ENCODE results near the gene RAB5B.
"Not testable (repeated sequence)": the region's sequence is repeated elsewhere in the genome, so short reads cannot be mapped to it uniquely, and the experiment has no call there.

RAB5B gene

GRCh38 chr12:55942055-55942454, 31.8 kb upstream of the RAB5B start:
- DNase-seq (ENCODE audit: low read depth in 2 of 2): no peak

GRCh38 chr12:55942577-55943136, 31.2 kb upstream of the RAB5B start:
- no peak for DNase-seq (ENCODE audit: low read depth in 2 of 2)

GRCh38 chr12:55946553-55946952, 27.3 kb upstream of the RAB5B start:
- DNase-seq (ENCODE audit: low read depth in 2 of 2): no peak

GRCh38 chr12:55955344-55955743, 18.5 kb upstream of the RAB5B start:
- DNase-seq (ENCODE audit: low read depth in 2 of 2): no peak

GRCh38 chr12:55955800-55956508, 17.9 kb upstream of the RAB5B start:
- DNase-seq (ENCODE audit: low read depth in 2 of 2): peak in 1 of 2 donors; percentile 42

- DNase-seq (ENCODE audit: low read depth in 2 of 2): no peak
These were observed 16.6 kb upstream of the RAB5B start for GRCh38 chr12:55957106-55957859.

- no peak for DNase-seq (ENCODE audit: low read depth in 2 of 2)
These were observed 10.1 kb upstream of the RAB5B start for GRCh38 chr12:55963760-55964159.

GRCh38 chr12:55965240-55965639, 8.6 kb upstream of the RAB5B start:
- no peak for DNase-seq (ENCODE audit: low read depth in 2 of 2)

- DNase-seq (ENCODE audit: low read depth in 2 of 2): no peak
These were observed 7.9 kb upstream of the RAB5B start, which contains the start of gene PMEL for GRCh38 chr12:55965941-55966407. PMEL (minus strand) TSS chr12:55966042; CDS start chr12:55966011, 31 bp downstream.

GRCh38 chr12:55966408-55967281, 7.2 kb upstream of the RAB5B start, which contains the start of gene CDK2:
CDK2 (plus strand) TSS chr12:55966830; CDS start chr12:55967009, 179 bp downstream.
- peak; percentile 89 to 94 for DNase-seq (ENCODE audit: low read depth in 2 of 2)

GRCh38 chr12:55969356-55969755, 4.5 kb upstream of the RAB5B start:
- DNase-seq (ENCODE audit: low read depth in 2 of 2): no peak

GRCh38 chr12:55970775-55971174, 3.1 kb upstream of the RAB5B start:
- DNase-seq (ENCODE audit: low read depth in 2 of 2): no peak

GRCh38 chr12:55972042-55972441, 1.8 kb upstream of the RAB5B start:
- no peak for DNase-seq (ENCODE audit: low read depth in 2 of 2)

GRCh38 chr12:55972456-55972855, 1.4 kb upstream of the RAB5B start:
- no peak for DNase-seq (ENCODE audit: low read depth in 2 of 2)

- no peak for DNase-seq (ENCODE audit: low read depth in 2 of 2)
These were observed 823 bp upstream of the RAB5B start for GRCh38 chr12:55972911-55973598.

- peak in 1 of 2 donors; percentile 11 for DNase-seq (ENCODE audit: low read depth in 2 of 2)
These were observed 441 bp downstream of the RAB5B start for GRCh38 chr12:55974308-55974730.

- DNase-seq (ENCODE audit: low read depth in 2 of 2): no peak
These were observed 4.5 kb downstream of the RAB5B start for GRCh38 chr12:55978393-55978792.

GRCh38 chr12:55979069-55979468, 5.2 kb downstream of the RAB5B start:
- DNase-seq (ENCODE audit: low read depth in 2 of 2): no peak

- not testable (repeated sequence) for DNase-seq (ENCODE audit: low read depth in 2 of 2)
These were observed 8.0 kb downstream of the RAB5B start for GRCh38 chr12:55981882-55982281.

- no peak for DNase-seq (ENCODE audit: low read depth in 2 of 2)
These were observed 8.6 kb downstream of the RAB5B start for GRCh38 chr12:55982319-55982936.

All from stimulated activated CD8-positive, alpha-beta memory T cell treated with anti-CD3 and anti-CD28 coated beads, Interleukin-2, amount 100 ng/mL, for 48 hours (primary cell).